Astrocyte of the cerebellum (primary cell): ENCODE measurements around the gene RETREG3.
A peak's percentile ranks its signal among the peaks of the same experiment; 100 is the strongest.
"Not testable (repeated sequence)": the region's sequence is repeated elsewhere in the genome, so short reads cannot be mapped to it uniquely, and the experiment has no call there.

Experiments used
- DNase-seq: peaks from one replicate; pipeline ENCODE4 v3.0.0-alpha.2; 2011; ENCODE audit warnings: low read depth
- H3K4me3 ChIP-seq: 2 replicates; pipeline ENCODE4 v1.5.1; 2011; ENCODE audit warnings: mild to moderate bottlenecking, low read depth, low read length, moderate library complexity
- in situ Hi-C: cut with HindIII; loops from 2 replicates; pipeline ENCODE4 v1.10.0; 2017; ENCODE audit warnings: low sequenced_read_pairs
- TF ChIP-seq, protein P1 (sequence below): IDR thresholded peaks from 2 replicates; pipeline ENCODE4 v1.5.1; 2012; ENCODE audit warnings: low read length, low read depth, moderate library complexity, mild to moderate bottlenecking; ENCODE audit errors: missing control alignments

Gene RETREG3

DNA sequence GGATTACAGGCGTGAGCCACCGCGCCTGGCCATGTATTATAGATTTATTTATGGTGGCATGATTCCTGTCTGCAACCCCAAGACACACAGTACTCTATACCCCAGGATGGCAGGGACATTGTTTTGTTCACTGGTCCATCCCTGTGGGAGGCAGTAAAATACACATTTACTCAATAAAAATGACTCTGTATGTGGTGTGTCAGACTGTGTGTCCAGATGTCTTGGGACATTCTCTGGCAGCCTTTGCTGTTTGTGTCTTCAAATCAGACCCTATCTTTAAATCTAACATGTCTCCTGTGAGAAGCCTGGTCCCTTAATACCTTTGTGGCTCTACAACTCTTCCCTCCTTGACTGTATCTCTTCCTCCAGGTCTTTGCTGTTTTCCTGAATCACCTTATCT is 48.9 kb downstream of the RETREG3 start:
- DNase-seq, result no peak
- TF ChIP-seq, protein P1, sequence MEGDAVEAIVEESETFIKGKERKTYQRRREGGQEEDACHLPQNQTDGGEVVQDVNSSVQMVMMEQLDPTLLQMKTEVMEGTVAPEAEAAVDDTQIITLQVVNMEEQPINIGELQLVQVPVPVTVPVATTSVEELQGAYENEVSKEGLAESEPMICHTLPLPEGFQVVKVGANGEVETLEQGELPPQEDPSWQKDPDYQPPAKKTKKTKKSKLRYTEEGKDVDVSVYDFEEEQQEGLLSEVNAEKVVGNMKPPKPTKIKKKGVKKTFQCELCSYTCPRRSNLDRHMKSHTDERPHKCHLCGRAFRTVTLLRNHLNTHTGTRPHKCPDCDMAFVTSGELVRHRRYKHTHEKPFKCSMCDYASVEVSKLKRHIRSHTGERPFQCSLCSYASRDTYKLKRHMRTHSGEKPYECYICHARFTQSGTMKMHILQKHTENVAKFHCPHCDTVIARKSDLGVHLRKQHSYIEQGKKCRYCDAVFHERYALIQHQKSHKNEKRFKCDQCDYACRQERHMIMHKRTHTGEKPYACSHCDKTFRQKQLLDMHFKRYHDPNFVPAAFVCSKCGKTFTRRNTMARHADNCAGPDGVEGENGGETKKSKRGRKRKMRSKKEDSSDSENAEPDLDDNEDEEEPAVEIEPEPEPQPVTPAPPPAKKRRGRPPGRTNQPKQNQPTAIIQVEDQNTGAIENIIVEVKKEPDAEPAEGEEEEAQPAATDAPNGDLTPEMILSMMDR, result no peak
- H3K4me3 ChIP-seq, result no peak overlapping the region
- in situ Hi-C loops, result no loop called here

DNA sequence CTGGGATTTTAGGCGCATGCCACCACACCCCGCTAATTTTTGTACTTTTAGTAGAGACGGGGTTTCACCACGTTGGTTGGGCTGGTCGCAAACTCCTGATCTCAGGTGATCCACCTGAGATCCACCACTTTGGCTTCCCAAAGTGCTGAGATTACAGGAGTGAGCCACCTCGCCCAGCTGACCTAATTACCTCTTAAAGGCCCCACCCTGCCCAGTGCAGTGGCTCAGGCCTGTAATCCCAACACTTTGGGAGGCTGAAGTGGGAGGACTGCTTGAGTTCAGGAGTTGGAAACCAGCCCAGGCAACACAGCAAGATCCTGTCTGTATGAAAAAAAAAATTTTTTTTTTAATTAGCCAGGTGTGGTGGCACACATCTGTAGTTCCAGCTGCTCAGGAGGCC is 50.1 kb downstream of the RETREG3 start:
- H3K4me3 ChIP-seq, result no peak overlapping the region
- DNase-seq, result no peak
- TF ChIP-seq, protein P1, result no peak
- in situ Hi-C loops, result no loop called here

- H3K4me3 ChIP-seq, DNase-seq, in situ Hi-C loops: not testable (repeated sequence)
Observed at GRCh38 chr17:42555961-42556617, 53.1 kb downstream of the RETREG3 start.

DNA sequence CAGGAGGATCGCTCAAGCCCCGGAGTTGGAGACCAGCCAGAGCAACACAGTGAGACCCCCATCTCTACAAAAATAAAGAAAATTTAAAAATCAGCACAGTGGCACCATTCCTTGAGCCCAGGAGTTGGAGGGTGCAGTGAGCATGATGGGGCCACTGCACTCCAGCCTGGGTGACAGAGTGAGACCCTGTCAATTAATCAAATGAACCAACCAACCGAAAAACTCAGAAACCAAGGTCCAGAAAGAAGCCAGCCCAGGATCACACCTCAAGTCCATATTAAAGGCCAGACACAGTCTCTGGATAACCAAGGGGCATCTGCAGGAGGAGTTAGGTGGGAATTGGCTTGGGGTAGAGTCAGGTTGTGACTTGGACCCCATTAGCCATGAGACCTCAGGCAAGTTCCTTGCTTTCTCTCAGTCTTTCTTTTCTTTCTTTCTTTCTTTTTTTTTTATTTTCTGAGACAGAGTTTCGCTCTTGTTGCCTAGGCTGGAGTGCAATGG is 54.0 kb downstream of the RETREG3 start:
- peak overlapping the region; percentile 75 for H3K4me3 ChIP-seq
- in situ Hi-C loops, result no loop called here
- DNase-seq, result no peak
- TF ChIP-seq, protein P1, result no peak

- H3K4me3 ChIP-seq, result peak overlapping the region; percentile 75
- TF ChIP-seq, protein P1, result no peak
- in situ Hi-C loops, result no loop called here
- DNase-seq, result no peak
Observed at GRCh38 chr17:42554250-42555121, 54.7 kb downstream of the RETREG3 start.

DNA sequence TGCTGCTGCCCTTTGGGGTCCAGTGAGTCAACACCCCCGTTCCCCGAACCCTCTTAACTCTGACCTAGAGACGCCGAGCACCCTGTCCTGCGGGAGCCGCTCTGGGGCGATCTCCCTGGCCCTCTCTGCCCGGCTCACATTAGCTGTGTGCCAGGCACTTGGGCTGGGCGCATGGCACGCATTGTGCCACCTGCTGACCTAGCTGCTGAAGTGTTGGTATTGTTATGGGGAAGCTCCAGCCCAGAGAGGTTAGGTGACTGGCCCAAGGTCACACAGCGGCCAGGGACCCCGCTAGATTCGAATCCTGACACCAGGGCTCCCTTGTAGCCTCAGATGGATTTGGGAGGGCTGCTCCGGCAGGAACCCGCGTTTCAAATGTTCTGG is 55.3 kb downstream of the RETREG3 start:
- peak overlapping the region; percentile 75 for H3K4me3 ChIP-seq
- TF ChIP-seq, protein P1, result no peak
- in situ Hi-C loops, result no loop called here
- no peak for DNase-seq
